Measurements from ENCODE around the gene PPP2R2B.

- TF ChIP-seq YY1 (IDR thresholded peaks at IDR 0.05; ENCODE audit: insufficient read depth, insufficient read length): no peak
- no peak for TF ChIP-seq ZNF274 (IDR thresholded peaks at IDR 0.05; ENCODE audit: low read depth, low read length)
These were observed 97.4 kb downstream of the PPP2R2B start for GRCh38 chr5:146781157-146781556.

All from NT2/D1 (cell line).